WTC11 (cell line): ENCODE measurements around the gene NFIA.

Experiments
- CREB1 ChIP-seq: sonication (generic); formaldehyde crosslinking; IDR thresholded peaks from 2 replicates; pipeline ENCODE4 v1.8.0; 2023; ENCODE audit warnings: mild to moderate bottlenecking, missing genetic modification reagents
- ESRRA ChIP-seq: sonication (generic); formaldehyde crosslinking; IDR thresholded peaks from 2 replicates; pipeline ENCODE4 v1.8.1; 2022; ENCODE audit warnings: mild to moderate bottlenecking, missing genetic modification reagents, borderline replicate concordance
- GABPB1 ChIP-seq: sonication (generic); formaldehyde crosslinking; IDR thresholded peaks from 2 replicates; pipeline ENCODE4 v1.8.1; 2023; ENCODE audit warnings: mild to moderate bottlenecking, missing genetic modification reagents
- SMAD4 ChIP-seq: sonication (generic); formaldehyde crosslinking; IDR thresholded peaks from 2 replicates; pipeline ENCODE4 v1.8.0; 2022; ENCODE audit warnings: mild to moderate bottlenecking, missing genetic modification reagents
- SP1 ChIP-seq: sonication (generic); formaldehyde crosslinking; conservative IDR thresholded peaks from 2 replicates; pipeline ENCODE4 v1.8.1; 2022; ENCODE audit warnings: missing genetic modification reagents
- ZNF317 ChIP-seq: sonication (generic); formaldehyde crosslinking; IDR thresholded peaks from 2 replicates; pipeline ENCODE4 v1.8.1; 2023; ENCODE audit warnings: low read depth, mild to moderate bottlenecking, moderate library complexity, missing genetic modification reagents, borderline replicate concordance
- TF ChIP-seq, protein P1 (sequence below): fragments of 200-600 bp; IDR thresholded peaks from 2 replicates; pipeline ENCODE4 v1.8.0; 2022; ENCODE audit warnings: antibody characterized with exemption
- TF ChIP-seq, protein P2 (sequence below): sonication (generic); formaldehyde crosslinking; IDR thresholded peaks from 2 replicates; pipeline ENCODE4 v1.8.0; 2022; ENCODE audit warnings: mild to moderate bottlenecking, missing genetic modification reagents
- TF ChIP-seq, protein P3 (sequence below): sonication (generic); formaldehyde crosslinking; IDR thresholded peaks from 2 replicates; pipeline ENCODE4 v1.8.0; 2023; ENCODE audit warnings: missing genetic modification reagents
- TF ChIP-seq, protein P4 (sequence below): sonication (generic); formaldehyde crosslinking; IDR thresholded peaks from 2 replicates; pipeline ENCODE4 v1.8.0; 2022; ENCODE audit warnings: mild to moderate bottlenecking, missing genetic modification reagents

DNA sequence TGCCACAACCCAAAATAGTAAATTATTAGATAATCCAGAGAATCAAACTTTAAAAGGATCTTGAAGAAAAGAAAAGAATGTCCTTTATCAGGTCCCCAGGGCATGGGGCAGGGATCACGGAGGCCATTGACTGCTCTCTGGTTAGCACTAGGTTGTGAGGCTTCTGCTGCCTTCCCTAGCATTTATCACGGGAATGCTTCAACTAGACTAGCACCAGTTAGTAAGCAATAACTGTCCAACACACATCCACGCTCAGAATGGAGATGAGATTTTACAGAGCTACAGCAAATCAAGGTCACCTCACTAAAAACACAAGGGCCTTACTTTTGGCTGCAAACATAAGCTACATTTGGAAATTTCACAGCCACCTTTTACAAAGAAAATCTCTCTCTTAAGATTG, 304.0 kb downstream of the NFIA start:
- TF ChIP-seq, protein P1, sequence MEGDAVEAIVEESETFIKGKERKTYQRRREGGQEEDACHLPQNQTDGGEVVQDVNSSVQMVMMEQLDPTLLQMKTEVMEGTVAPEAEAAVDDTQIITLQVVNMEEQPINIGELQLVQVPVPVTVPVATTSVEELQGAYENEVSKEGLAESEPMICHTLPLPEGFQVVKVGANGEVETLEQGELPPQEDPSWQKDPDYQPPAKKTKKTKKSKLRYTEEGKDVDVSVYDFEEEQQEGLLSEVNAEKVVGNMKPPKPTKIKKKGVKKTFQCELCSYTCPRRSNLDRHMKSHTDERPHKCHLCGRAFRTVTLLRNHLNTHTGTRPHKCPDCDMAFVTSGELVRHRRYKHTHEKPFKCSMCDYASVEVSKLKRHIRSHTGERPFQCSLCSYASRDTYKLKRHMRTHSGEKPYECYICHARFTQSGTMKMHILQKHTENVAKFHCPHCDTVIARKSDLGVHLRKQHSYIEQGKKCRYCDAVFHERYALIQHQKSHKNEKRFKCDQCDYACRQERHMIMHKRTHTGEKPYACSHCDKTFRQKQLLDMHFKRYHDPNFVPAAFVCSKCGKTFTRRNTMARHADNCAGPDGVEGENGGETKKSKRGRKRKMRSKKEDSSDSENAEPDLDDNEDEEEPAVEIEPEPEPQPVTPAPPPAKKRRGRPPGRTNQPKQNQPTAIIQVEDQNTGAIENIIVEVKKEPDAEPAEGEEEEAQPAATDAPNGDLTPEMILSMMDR = no peak
- TF ChIP-seq ZNF317 (CRISPR knock-in tag) (no peak), SMAD4 (CRISPR knock-in tag) (no peak), SP1 (CRISPR knock-in tag) (no peak), ESRRA (CRISPR knock-in tag) (no peak), CREB1 (CRISPR knock-in tag) (no peak), GABPB1 (CRISPR knock-in tag) (no peak)
- TF ChIP-seq, protein P2, sequence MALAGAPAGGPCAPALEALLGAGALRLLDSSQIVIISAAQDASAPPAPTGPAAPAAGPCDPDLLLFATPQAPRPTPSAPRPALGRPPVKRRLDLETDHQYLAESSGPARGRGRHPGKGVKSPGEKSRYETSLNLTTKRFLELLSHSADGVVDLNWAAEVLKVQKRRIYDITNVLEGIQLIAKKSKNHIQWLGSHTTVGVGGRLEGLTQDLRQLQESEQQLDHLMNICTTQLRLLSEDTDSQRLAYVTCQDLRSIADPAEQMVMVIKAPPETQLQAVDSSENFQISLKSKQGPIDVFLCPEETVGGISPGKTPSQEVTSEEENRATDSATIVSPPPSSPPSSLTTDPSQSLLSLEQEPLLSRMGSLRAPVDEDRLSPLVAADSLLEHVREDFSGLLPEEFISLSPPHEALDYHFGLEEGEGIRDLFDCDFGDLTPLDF (CRISPR knock-in tag) = no peak
- TF ChIP-seq, protein P3, sequence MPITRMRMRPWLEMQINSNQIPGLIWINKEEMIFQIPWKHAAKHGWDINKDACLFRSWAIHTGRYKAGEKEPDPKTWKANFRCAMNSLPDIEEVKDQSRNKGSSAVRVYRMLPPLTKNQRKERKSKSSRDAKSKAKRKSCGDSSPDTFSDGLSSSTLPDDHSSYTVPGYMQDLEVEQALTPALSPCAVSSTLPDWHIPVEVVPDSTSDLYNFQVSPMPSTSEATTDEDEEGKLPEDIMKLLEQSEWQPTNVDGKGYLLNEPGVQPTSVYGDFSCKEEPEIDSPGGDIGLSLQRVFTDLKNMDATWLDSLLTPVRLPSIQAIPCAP = no peak
- TF ChIP-seq, protein P4, sequence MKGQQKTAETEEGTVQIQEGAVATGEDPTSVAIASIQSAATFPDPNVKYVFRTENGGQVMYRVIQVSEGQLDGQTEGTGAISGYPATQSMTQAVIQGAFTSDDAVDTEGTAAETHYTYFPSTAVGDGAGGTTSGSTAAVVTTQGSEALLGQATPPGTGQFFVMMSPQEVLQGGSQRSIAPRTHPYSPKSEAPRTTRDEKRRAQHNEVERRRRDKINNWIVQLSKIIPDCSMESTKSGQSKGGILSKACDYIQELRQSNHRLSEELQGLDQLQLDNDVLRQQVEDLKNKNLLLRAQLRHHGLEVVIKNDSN (CRISPR knock-in tag) = no peak
